Measurements from ENCODE around the gene DRGX.

Gene DRGX

GRCh38 chr10:49320191-49320590, 75.7 kb downstream of the DRGX start:
- H3K4me2 ChIP-seq (ENCODE audit: low read length), result no peak overlapping the region
- no peak overlapping the region for H3K4me3 ChIP-seq (ENCODE audit: low read length)
- no peaks in the 10 kb centered on the region for H3K4me1 ChIP-seq (ENCODE audit: control insufficient read depth, insufficient read depth, low read length)
- peaks cover 52% of the 10 kb centered on the region for H3K27me3 ChIP-seq (ENCODE audit: control insufficient read depth, insufficient read depth, low read length)
- H3K36me3 ChIP-seq (ENCODE audit: insufficient read depth, low read length), result no peaks in the 10 kb centered on the region
- no peak overlapping the region for H3K9ac ChIP-seq (ENCODE audit: low read depth, low read length)
- no peaks in the 10 kb centered on the region for H3K9me3 ChIP-seq (replicated peaks; ENCODE audit: low read length)

- no peaks in the 10 kb centered on the region for H3K9me3 ChIP-seq (replicated peaks; ENCODE audit: low read length)
- no peak overlapping the region for H3K9ac ChIP-seq (ENCODE audit: low read depth, low read length)
- peaks cover 45% of the 10 kb centered on the region for H3K27me3 ChIP-seq (ENCODE audit: control insufficient read depth, insufficient read depth, low read length)
- no peak overlapping the region for H3K4me2 ChIP-seq (ENCODE audit: low read length)
- H3K4me3 ChIP-seq (ENCODE audit: low read length), result no peak overlapping the region
- no peaks in the 10 kb centered on the region for H3K4me1 ChIP-seq (ENCODE audit: control insufficient read depth, insufficient read depth, low read length)
- no peaks in the 10 kb centered on the region for H3K36me3 ChIP-seq (ENCODE audit: insufficient read depth, low read length)
Measured at GRCh38 chr10:49319206-49319605, 76.7 kb downstream of the DRGX start.

GRCh38 chr10:49318755-49319154, 77.1 kb downstream of the DRGX start:
- Histone ChIP-seq H3K27me3 (ENCODE audit: control insufficient read depth, insufficient read depth, low read length) (peaks cover 41% of the 10 kb centered on the region), H3K9ac (ENCODE audit: low read depth, low read length) (no peak overlapping the region), H3K36me3 (ENCODE audit: insufficient read depth, low read length) (no peaks in the 10 kb centered on the region), H3K4me2 (ENCODE audit: low read length) (no peak overlapping the region), H3K4me1 (ENCODE audit: control insufficient read depth, insufficient read depth, low read length) (no peaks in the 10 kb centered on the region), H3K9me3 (replicated peaks; ENCODE audit: low read length) (no peaks in the 10 kb centered on the region), H3K4me3 (ENCODE audit: low read length) (no peak overlapping the region)

GRCh38 chr10:49318028-49318427, 77.9 kb downstream of the DRGX start:
- Histone ChIP-seq H3K4me3 (ENCODE audit: low read length) (no peak overlapping the region), H3K9ac (ENCODE audit: low read depth, low read length) (no peak overlapping the region), H3K4me1 (ENCODE audit: control insufficient read depth, insufficient read depth, low read length) (no peaks in the 10 kb centered on the region), H3K27me3 (ENCODE audit: control insufficient read depth, insufficient read depth, low read length) (peaks cover 34% of the 10 kb centered on the region), H3K36me3 (ENCODE audit: insufficient read depth, low read length) (no peaks in the 10 kb centered on the region), H3K9me3 (replicated peaks; ENCODE audit: low read length) (no peaks in the 10 kb centered on the region), H3K4me2 (ENCODE audit: low read length) (no peak overlapping the region)

GRCh38 chr10:49314806-49315205, 81.1 kb downstream of the DRGX start:
- no peaks in the 10 kb centered on the region for H3K4me1 ChIP-seq (ENCODE audit: control insufficient read depth, insufficient read depth, low read length)
- H3K9me3 ChIP-seq (replicated peaks; ENCODE audit: low read length), result no peaks in the 10 kb centered on the region
- H3K36me3 ChIP-seq (ENCODE audit: insufficient read depth, low read length), result no peaks in the 10 kb centered on the region
- no peak overlapping the region for H3K9ac ChIP-seq (ENCODE audit: low read depth, low read length)
- peaks cover 25% of the 10 kb centered on the region for H3K27me3 ChIP-seq (ENCODE audit: control insufficient read depth, insufficient read depth, low read length)
- no peak overlapping the region for H3K4me3 ChIP-seq (ENCODE audit: low read length)
- H3K4me2 ChIP-seq (ENCODE audit: low read length), result no peak overlapping the region
